HG03064 (cell line): Measurements from ENCODE around the gene TBX21.

Source experiments
- ATAC-seq: cut with Tn5 transposase; IDR thresholded peaks from one replicate; pipeline ENCODE4 v1.9.1; 2021; ENCODE audit warnings: low read depth; ENCODE audit not compliant: unreplicated experiment

The TBX21 gene

GRCh38 chr17:47697906-47698711 is 34.9 kb upstream of the TBX21 start:
- ATAC-seq: no peak

- no peak for ATAC-seq
Observed at GRCh38 chr17:47698749-47699535, 34.1 kb upstream of the TBX21 start.

DNA sequence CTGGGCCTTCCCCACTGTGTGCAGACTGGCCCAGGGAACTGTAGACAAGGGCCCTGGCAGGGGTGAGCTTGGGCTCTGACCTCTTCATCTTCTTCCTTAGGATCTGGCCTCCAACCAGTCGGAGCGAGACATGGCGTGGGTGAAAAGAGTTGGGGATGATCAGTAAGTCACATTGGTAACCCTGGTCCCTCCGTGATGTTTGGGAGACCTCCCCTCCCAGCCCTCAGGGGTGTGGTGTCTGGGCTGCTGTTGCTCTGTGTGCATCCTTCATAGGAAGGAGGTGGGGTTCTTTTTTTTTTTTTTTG is 33.5 kb upstream of the TBX21 start:
- no peak for ATAC-seq

DNA sequence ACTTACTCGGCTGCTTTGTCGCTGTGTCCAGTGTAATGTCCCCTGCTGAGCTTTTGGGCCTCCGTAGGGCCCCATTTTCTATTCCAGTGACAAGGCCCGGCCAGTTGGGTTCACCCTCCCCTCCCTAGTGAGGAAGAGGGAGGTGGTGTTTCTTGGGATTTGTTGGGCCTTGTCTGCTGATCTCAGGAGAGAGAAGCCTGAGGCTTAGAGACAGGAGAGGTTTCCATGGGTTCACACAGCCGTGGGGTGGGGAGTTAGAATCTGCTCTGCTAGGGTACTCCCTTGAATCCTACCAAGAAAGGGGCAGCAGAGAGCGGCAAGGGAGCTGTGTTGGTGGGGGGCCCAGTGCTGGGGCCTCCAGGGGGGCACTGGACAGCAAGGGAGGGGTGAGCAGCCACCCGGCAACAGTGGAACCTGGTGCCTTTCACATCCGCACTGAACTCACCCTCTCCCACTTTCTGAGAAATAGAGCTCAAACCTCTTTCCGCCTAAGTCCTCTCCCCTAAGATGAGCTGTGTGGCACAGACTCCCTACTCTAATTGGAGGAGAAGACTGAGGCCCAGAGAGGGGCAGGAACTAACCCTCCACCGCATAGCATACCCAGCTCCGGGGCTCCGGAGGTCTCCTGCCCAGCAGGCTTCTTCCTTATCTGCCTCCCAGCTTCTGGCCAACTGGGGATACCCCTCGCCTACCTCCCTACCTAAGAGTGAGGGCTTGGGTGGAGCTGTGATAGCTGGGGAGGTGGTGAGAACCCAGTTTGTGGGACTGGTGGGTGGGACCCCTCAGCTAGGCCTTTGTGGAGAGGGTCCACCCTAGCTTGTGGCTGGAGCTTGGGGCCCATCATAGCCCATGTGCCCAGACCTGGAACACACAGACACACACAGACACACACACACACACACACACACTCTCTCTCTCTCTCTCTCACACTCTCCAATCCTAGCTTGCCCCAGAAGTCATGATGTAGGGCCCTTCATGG is 32.3 kb upstream of the TBX21 start:
- ATAC-seq: no peak

GRCh38 chr17:47701608-47702007 is 31.4 kb upstream of the TBX21 start:
- no peak for ATAC-seq

GRCh38 chr17:47702391-47702995 is 30.5 kb upstream of the TBX21 start:
- no peak for ATAC-seq

DNA sequence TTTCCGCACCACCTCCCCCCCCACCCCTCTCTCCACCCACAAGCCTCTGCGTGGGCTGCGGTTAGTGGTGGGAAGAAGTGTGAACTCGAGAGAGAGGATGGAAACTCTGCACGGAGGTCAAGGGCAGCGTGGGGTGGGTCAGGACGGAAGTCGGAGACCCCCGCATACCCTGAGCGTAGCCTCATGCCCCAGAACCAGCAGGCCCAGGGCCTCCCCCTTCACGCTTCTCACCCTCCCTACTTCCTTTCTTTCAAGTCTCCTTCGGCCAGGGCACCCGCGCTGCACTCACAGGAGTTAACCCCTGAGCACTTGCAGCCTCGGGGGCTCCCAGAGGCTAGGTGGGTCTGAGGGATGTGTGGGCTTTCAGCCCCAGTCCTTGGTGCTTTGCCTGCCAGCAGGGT is 29.8 kb upstream of the TBX21 start:
- no peak for ATAC-seq

DNA sequence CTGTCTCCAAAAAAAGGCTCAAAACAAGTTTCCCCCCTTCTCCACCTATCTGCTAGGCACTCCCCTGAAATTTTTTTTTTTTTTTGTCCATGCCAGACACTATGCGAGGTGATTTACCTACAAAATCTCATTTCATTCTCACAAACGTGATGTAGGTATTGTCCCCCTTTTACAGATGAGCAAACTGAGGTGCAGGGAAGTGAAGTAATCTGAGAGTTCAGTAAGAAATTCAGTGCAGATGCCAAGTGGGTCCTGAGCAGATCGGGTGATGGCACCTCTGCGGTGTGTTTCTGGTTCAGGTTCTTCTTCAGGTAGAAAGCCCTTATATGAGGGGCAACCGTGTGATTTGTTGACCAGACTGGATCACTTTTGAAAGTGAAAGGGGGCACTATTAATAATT is 29.4 kb upstream of the TBX21 start:
- ATAC-seq: no peak

- no peak for ATAC-seq
Observed at GRCh38 chr17:47704116-47704515, 28.9 kb upstream of the TBX21 start.

- no peak for ATAC-seq
Observed at GRCh38 chr17:47704736-47705135, 28.3 kb upstream of the TBX21 start.

DNA sequence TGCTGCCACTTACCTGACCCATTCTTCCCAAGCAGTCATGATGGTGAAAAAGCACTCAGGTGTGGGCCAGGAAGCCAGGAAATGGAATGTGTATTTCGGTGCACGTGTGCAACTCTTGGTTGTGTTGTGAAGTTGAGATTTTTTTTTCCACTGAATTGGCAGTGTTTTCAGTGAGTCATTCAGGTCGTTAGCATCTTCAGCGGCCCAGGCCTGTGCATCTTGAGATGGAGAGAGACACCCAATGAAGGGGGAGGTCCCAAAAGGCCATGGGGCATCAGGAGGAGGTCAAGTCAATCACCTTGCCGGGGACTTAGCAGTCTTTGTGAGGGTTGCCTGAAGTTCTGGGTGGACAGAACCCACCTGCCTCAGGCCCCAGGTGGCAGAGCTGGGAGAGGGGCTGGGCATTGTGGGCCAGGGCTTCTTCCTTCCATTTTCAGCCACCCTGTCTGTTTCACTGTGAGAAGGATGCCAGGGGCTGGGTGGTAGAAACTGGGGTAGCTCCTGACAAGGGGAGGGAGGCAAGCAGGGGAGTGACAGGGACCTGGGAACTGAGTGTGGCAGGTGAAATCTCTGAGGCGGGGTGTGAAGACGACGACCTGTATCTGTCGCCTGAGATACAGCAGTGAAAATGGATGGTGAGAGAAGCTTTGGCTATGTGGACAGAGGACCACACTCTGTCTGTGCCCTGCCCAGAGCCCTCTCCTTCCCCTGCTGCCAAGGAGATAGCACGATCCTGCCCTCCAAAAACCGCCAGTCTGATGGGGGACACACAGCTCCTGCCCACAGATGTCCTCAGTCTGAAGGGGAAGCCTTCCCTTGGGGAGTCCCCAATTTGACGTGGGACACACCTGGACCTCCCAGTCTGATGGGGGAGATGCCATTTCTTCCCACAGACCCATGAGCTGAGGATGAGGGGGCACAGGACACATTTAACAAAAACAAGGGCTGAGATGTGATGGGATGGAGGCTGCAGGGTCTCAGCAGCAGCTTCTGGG is 27.2 kb upstream of the TBX21 start:
- ATAC-seq: no peak

- no peak for ATAC-seq
Observed at GRCh38 chr17:47707056-47707804, 25.8 kb upstream of the TBX21 start.

- ATAC-seq: no peak
Observed at GRCh38 chr17:47707884-47708283, 25.2 kb upstream of the TBX21 start.

DNA sequence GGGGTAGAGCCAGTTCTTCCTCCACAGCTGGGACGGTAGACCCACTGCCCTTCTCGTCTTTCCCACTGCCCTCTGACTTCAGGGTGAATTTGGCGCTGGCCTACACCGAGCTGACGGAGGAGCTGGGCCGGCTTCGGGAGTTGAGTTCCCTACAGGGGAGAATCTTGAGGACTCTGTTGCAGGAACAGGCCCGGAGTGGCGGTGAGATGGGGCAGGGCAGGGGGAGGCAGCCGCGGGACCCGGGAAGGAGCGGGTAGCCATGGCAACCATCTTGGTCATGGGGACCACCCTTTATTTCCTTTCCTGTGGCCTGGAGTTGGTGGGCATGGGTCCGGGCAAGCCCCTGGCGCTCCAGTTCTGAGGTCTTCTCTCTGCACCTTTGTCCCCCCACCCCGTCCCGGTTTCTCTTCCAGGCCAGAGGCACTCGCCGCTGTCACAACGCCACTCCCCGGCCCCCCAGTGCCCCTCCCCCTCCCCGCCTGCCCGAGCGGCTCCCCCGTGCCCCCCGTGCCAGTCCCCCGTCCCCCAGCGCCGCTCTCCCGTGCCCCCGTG is 24.6 kb upstream of the TBX21 start:
- ATAC-seq: no peak

GRCh38 chr17:47708864-47709541 is 24.0 kb upstream of the TBX21 start:
- no peak for ATAC-seq

DNA sequence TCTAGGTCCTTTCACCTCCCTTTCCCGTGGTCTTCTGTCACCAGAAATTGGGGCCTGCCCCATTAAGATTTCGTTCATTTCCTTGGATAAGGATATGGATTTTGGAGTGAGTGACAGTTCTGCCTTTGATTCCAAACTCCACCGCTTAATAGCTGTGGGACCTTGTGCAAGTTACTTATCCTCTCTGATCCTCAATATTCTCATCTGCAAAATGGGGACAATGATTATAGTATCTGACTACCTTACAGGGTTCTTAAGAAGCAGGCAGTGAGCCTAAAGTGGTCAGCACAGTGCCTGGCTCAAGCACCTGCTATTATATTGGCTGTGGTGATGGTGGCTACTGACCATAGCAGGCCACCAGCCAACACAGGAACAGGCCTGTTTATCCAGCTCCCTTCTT is 23.4 kb upstream of the TBX21 start:
- no peak for ATAC-seq

DNA sequence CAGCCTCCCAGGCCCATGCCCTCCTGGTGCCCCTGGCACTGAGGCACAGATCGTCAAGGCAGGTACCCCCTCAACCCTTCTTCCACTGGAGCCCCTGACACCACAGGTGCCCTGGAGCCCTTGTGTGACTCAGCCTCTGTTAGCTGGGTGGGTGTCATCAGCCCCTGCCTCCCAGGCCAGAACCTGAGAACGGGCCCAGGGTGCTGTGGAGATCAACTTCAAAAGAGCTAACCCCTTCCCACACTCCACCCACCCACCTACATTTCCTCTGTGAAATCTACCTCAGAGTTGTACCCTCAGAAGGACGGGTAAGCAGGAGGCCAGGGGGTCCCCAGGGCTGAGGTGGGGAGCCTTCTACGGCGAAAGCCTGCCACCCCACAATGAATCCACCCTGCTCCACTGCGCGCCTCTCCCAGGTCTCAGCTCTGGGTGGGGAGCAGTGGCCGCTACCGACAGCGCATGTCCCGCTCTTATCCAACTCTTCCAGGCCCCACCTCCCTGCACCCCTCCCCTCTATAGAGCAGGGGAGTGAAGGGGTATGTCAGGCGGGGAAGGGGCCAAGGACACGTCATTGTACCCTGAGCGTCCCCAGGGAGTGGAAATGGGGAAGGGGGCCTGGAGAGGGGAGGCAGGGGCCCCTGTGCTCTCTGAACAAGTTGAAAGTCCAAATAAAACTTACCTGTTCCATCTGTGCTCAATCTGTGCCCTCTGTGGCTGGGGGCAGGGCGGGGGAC is 21.5 kb upstream of the TBX21 start:
- ATAC-seq: no peak
